C4-2B (cell line): ENCODE results near the gene PACSIN1.

Source experiments
- CTCF ChIP-seq: fragments of 450-650 bp; conservative IDR thresholded peaks from 2 replicates; pipeline ENCODE4 v1.5.1; 2017; ENCODE audit warnings: mild to moderate bottlenecking
- ZFX ChIP-seq: fragments of 450-650 bp; IDR thresholded peaks from 2 replicates; pipeline ENCODE4 v1.6.1; 2017

GRCh38 chr6:34524499-34524898, 58.6 kb downstream of the PACSIN1 start:
- TF ChIP-seq CTCF (no peak), ZFX (no peak)
